ENCODE results near the gene CADPS2. TPM values are rescaled to one million over a fixed set of nuclear protein-coding genes. Genes with fewer than 3 reads are reported as not detected.
"Not testable (repeated sequence)": the region's sequence is repeated elsewhere in the genome, so short reads cannot be mapped to it uniquely, and the experiment has no call there.

Gene CADPS2
- total RNA-seq, 1 donor from 2014 or later: 4.4 TPM

DNA sequence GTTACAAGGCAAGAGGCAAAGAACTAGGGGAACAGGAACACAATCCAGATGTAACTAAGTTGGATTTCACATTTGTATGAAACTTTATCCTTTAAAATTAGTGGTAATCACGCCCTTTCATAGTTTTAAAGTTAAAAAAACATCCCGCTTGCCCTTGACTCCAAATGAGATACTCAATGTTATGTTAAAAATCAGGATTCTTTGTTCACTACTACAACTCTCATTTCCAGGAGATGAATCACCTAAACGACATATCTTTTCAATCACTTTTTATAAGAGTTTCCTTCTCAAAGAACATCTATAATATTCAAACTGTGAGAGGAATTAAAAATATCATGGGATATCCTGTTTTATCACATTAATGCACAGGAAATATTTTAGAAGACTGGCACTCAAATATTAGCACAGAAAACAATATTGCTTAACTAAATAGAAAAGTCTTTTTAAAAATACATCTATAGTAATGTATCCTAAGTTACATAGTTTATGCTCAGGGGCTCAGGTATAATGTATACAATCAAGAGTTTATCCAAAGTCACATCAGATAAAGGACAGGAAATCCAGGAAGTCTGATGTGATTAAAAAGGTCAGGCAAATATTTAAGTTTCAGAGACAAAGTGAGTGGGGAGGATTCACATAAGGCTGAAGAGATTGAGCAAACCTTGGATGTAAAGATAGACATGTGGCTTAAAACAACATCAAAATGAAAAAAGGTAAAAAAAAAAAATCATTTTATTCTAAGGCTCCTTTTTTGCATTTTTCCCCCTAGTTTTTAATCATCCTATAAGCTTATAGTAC lies 41.9 kb downstream of the CADPS2 start:
- TF ChIP-seq, protein P1, sequence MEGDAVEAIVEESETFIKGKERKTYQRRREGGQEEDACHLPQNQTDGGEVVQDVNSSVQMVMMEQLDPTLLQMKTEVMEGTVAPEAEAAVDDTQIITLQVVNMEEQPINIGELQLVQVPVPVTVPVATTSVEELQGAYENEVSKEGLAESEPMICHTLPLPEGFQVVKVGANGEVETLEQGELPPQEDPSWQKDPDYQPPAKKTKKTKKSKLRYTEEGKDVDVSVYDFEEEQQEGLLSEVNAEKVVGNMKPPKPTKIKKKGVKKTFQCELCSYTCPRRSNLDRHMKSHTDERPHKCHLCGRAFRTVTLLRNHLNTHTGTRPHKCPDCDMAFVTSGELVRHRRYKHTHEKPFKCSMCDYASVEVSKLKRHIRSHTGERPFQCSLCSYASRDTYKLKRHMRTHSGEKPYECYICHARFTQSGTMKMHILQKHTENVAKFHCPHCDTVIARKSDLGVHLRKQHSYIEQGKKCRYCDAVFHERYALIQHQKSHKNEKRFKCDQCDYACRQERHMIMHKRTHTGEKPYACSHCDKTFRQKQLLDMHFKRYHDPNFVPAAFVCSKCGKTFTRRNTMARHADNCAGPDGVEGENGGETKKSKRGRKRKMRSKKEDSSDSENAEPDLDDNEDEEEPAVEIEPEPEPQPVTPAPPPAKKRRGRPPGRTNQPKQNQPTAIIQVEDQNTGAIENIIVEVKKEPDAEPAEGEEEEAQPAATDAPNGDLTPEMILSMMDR (conservative IDR thresholded peaks at IDR 0.05; ENCODE audit: low read depth, low read length): no peak
- DNase-seq (ENCODE audit: low read depth): no peak

DNA sequence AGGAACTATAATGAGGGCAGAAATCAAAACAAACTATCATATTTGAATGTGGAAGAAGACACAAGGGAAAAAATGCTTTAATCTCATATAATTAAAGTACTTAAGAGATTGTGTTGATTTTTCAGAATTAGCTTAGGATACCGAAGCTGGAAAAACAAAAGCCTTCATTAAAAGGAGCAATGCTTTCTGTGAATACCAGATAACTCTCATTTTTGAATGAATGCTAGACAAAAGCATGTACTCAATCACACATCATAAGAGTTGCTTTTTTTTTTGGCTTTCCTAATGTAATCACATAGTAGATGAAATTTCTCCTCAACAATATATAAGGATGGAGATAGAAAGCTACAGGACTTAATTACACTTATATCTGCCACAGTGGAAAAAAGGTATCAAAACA lies 43.3 kb downstream of the CADPS2 start:
- TF ChIP-seq, protein P1 (conservative IDR thresholded peaks at IDR 0.05; ENCODE audit: low read depth, low read length): no peak
- no peak overlapping the region for H3K4me3 ChIP-seq (ENCODE audit: low read depth, low read length)
- no peak for DNase-seq (ENCODE audit: low read depth)

More for the DNA sequence above, 41.9 kb downstream of the CADPS2 start:
- no peak overlapping the region for H3K4me3 ChIP-seq (ENCODE audit: low read depth, low read length)

DNA sequence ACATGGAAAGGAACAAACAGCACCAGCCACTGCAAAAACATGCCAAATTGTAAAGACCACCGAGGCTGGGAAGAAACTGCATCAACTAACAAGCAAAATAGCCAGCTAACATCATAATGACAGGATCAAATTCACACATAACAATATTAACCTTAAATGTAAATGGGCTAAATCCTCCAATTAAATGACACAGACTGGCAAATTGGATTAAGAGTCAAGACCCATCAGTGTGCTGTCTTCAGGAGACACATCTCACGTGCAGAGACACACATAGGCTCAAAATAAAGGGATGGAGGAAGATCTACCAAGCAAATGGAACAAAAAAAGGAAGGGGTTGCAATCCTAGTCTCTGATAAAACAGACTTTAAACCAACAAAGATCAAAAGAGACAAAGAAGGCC lies 50.0 kb downstream of the CADPS2 start:
- DNase-seq (ENCODE audit: low read depth); H3K4me3 ChIP-seq (ENCODE audit: low read depth, low read length): not testable (repeated sequence)

DNA sequence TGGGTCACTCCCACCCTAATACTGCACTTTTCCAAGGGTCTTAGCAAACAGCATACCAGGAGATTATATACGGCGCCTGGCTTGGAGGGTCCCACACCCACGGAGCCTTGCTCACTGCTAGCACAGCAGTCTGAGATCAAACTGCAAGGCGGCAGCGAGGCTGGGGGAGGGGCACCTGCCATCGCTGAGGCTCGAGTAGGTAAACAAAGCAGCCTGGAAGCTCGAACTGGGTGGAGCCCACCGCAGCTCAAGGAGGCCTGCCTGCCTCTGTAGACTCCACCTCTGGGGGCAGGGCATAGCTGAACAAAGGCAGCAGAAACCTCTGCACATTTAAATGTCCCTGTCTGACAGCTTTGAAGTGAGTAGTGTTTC lies 51.7 kb downstream of the CADPS2 start:
- not testable (repeated sequence) for H3K4me3 ChIP-seq (ENCODE audit: low read depth, low read length); DNase-seq (ENCODE audit: low read depth)

DNA sequence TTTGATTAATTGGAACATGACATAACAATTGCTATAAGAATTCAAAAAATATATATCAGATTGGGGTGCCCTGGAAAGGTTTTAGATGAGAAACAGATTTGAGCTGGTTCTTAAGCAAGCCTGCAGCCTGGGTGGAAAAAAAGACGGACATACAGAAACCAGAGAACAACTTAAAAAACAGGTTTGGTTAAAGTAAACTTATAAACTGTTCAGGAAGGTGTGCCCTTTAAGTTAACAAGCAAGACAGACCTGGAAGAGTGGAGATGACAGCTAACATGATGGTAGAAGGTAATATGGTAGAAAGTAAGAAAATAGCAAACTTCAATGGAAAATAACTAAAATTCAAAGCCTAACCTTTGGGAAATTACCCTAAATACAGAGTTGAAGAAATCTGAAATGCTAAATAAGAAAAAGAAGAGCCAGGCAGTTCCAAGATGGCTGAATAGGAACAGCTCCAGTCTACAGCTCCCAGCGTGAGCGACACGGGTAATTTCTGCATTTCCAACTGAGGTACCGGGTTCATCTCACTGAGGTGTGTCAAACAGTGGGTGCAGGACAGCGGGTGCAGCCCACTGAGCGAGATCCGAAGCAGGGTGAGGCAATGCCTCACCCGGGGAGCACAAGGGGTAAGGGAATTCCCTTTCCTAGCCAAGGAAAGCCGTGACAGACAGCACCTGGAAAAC lies 52.2 kb downstream of the CADPS2 start:
- no peak overlapping the region for H3K4me3 ChIP-seq (ENCODE audit: low read depth, low read length)
- TF ChIP-seq, protein P1 (conservative IDR thresholded peaks at IDR 0.05; ENCODE audit: low read depth, low read length): no peak
- DNase-seq (ENCODE audit: low read depth): no peak

DNA sequence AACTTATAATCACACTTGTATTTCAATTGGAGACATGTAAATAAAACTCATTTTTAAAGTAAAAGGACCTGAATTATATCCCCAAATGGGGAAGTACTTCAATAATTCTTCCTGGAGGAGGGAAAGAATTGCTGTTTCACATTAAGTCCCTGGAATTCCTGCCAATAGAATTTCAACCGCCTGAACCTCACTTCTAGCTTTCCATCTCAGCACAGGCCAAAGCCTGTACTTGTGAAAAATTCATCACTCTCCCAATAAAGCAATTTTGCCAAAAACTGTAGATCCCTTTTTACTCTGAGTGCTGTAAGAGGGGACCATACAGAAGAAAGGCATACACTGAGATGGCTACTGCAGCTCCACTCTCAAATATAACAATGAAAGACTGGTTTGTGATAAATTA lies 54.8 kb downstream of the CADPS2 start:
- TF ChIP-seq, protein P1 (conservative IDR thresholded peaks at IDR 0.05; ENCODE audit: low read depth, low read length): no peak
- DNase-seq (ENCODE audit: low read depth): no peak
- H3K4me3 ChIP-seq (ENCODE audit: low read depth, low read length): no peak overlapping the region

DNA sequence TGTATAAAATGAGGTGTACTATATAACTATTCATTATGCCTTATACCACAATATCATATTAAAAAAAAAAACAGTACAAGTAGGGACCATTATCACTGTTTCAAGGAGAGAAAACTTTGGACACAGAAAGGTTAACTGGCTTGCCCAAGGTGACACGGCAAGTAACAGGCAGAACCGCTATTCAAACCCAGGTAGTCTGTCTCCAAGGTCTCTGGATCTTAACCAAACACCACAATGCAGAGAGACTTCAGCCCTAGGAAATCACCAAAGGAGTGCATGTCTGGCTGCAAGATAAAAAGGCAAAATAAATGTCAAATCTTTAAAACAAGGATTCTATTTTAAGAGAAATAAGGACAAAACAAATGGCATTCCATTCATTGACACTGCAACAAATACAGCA lies 56.3 kb downstream of the CADPS2 start:
- TF ChIP-seq, protein P1 (conservative IDR thresholded peaks at IDR 0.05; ENCODE audit: low read depth, low read length): no peak
- H3K4me3 ChIP-seq (ENCODE audit: low read depth, low read length): no peak overlapping the region
- no peak for DNase-seq (ENCODE audit: low read depth)

DNA sequence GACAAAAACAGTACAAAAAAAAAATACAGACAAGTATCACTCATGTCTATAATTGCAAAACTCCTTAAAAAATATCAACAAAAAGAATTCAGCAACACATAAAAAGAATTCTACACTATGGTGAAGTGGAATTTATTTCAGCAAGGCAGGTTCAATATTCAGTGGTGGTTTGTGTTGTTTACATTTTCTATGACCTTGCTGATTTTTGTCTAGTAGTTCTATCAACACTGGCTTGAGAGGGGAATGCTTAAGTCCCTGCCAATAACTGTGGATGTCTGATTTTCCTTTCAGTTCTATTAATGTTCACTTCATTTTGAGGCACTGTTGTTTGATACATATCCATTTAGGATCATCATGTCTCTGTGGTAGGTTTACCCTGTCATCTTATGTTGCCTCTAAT lies 58.5 kb downstream of the CADPS2 start:
- no peak overlapping the region for H3K4me3 ChIP-seq (ENCODE audit: low read depth, low read length)
- no peak for DNase-seq (ENCODE audit: low read depth)
- TF ChIP-seq, protein P1 (conservative IDR thresholded peaks at IDR 0.05; ENCODE audit: low read depth, low read length): no peak

Measured in epithelial cell of proximal tubule (primary cell).